Neural progenitor cell (in vitro differentiated cells): Measurements from ENCODE around the gene LCMT1. TPM values are rescaled to one million over a fixed set of nuclear protein-coding genes. Genes with fewer than 3 reads are reported as not detected.
"Not testable (repeated sequence)": the region's sequence is repeated elsewhere in the genome, so short reads cannot be mapped to it uniquely, and the experiment has no call there.

Source experiments
- DNase-seq: peaks from one replicate; pipeline ENCODE4 v3.0.0-alpha.2; 2016; ENCODE audit warnings: low spot score
- H2AFZ ChIP-seq: fragments of 200-600 bp; sonication (generic); replicated peaks from 2 replicates; pipeline ENCODE4 v1.6.1; 2016; ENCODE audit warnings: antibody characterized with exemption
- H3F3A ChIP-seq: fragments of 200-600 bp; sonication (generic); 2 replicates; pipeline ENCODE4 v1.6.1; 2016; ENCODE audit warnings: antibody characterized with exemption, low read depth
- H3K27ac ChIP-seq: fragments of 200-600 bp; sonication (generic); 2 replicates; pipeline ENCODE4 v1.5.1; 2016; ENCODE audit warnings: mild to moderate bottlenecking
- H3K27me3 ChIP-seq: fragments of 200-600 bp; sonication (generic); 2 replicates; pipeline ENCODE4 v1.6.1; 2016; ENCODE audit warnings: mild to moderate bottlenecking, moderate library complexity
- H3K36me3 ChIP-seq: fragments of 200-600 bp; sonication (generic); 2 replicates; pipeline ENCODE4 v1.5.1; 2016
- H3K4me1 ChIP-seq: fragments of 200-600 bp; sonication (generic); 2 replicates; pipeline ENCODE4 v1.6.1; 2016; ENCODE audit warnings: mixed run types
- H3K4me2 ChIP-seq: fragments of 200-600 bp; sonication (generic); 2 replicates; pipeline ENCODE4 v1.6.1; 2016
- H3K4me3 ChIP-seq: fragments of 200-600 bp; sonication (generic); 2 replicates; pipeline ENCODE4 v1.5.1; 2016
- H3K79me2 ChIP-seq: fragments of 200-600 bp; sonication (generic); 2 replicates; pipeline ENCODE4 v1.6.1; 2016; ENCODE audit warnings: low read depth
- H3K9ac ChIP-seq: fragments of 200-600 bp; sonication (generic); 2 replicates; pipeline ENCODE4 v1.6.1; 2016
- H3K9me3 ChIP-seq: fragments of 200-600 bp; sonication (generic); 2 replicates; pipeline ENCODE4 v1.5.1; 2016; ENCODE audit warnings: low read depth
- H4K20me1 ChIP-seq: fragments of 200-600 bp; sonication (generic); 2 replicates; pipeline ENCODE4 v1.6.1; 2016; ENCODE audit warnings: low read depth
- H3K27ac Mint-ChIP-seq: 3 replicates; pipeline ENCODE4 v1.8.0; 2021; ENCODE audit warnings: mixed read lengths
- H3K27me3 Mint-ChIP-seq: 2 replicates; pipeline ENCODE4 v1.8.0; 2022; ENCODE audit warnings: low read depth, mild to moderate bottlenecking, inconsistent platforms, moderate library complexity, mixed read lengths; ENCODE audit not compliant: insufficient read depth
- H3K36me3 Mint-ChIP-seq: 3 replicates; pipeline ENCODE4 v1.8.0; 2021; ENCODE audit warnings: mixed read lengths
- H3K4me1 Mint-ChIP-seq: 3 replicates; pipeline ENCODE4 v1.8.0; 2021; ENCODE audit warnings: mixed read lengths
- H3K4me3 Mint-ChIP-seq: 3 replicates; pipeline ENCODE4 v1.8.0; 2021; ENCODE audit warnings: mild to moderate bottlenecking, moderate library complexity, mixed read lengths
- H3K9me3 Mint-ChIP-seq: 3 replicates; pipeline ENCODE4 v1.8.0; 2020; ENCODE audit warnings: mixed read lengths
- EZH2 ChIP-seq: fragments of 200-600 bp; sonication (generic); IDR thresholded peaks from 2 replicates; pipeline ENCODE4 v1.6.1; 2017; ENCODE audit warnings: antibody characterized with exemption, mild to moderate bottlenecking, moderate library complexity
- EZH2phosphoT487 ChIP-seq: fragments of 200-600 bp; sonication (generic); IDR thresholded peaks from 2 replicates; pipeline ENCODE4 v1.6.1; 2017; ENCODE audit warnings: antibody characterized with exemption
- total RNA-seq: library from RNA; depleted of rRNA; stranded (reverse); fragments of >200 nt; gene quantifications from 2 replicates; pipeline ENCODE4 v1.2.3, GENCODE V29; 2015; ENCODE audit warnings: low replicate concordance
- TF ChIP-seq, protein P1 (sequence below): fragments of 200-600 bp; sonication (generic); IDR thresholded peaks from 2 replicates; pipeline ENCODE4 v1.5.1; 2017; ENCODE audit warnings: antibody characterized with exemption, mild to moderate bottlenecking

Gene LCMT1
- 69.0 and 73.4 TPM in 2 replicates for total RNA-seq

DNA sequence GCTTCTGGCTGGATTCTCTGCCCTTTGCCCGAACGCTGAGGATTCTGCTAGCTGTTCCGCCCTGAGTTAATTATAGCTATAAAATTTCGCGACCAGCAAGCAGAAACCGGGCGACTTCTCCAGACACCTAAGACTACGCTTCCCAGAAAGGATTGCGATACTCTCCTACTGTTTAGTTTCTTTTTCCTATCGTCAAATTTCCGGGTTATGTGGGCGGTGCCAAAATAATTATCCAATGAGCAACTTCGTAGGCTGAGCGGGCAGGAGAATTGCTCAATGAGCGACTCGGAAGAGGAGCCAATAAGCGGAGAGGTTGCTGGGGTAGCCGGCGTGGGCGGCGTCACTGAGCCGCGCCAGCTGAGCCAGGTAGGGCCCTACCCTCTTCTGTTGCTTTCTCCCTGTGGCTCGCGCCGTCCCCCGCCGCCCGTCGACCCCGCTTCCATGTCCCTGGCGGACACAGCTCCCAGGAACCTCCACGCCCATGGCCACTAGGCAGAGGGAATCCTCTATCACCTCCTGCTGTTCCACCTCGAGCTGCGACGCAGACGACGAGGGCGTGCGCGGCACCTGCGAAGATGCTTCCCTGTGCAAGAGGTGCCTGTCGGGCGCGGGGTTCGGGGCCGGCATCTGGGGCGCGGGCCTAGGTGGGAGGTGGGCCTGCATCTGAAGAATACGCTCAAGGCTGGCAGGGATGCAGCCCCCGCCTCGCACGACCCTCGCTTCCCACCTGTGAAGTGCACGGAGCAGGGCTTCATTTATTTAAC lies at the start of gene LCMT1:
LCMT1 (plus strand) TSS at position 340 of the 764 bp plus-strand sequence; CDS start at position 482, 142 bp downstream.
- H3K4me3 ChIP-seq, result peak within 1 kb of the TSS; percentile 93
- H3K79me2 ChIP-seq, result peaks cover 50% of the 10 kb centered on the region
- TF ChIP-seq, protein P1, sequence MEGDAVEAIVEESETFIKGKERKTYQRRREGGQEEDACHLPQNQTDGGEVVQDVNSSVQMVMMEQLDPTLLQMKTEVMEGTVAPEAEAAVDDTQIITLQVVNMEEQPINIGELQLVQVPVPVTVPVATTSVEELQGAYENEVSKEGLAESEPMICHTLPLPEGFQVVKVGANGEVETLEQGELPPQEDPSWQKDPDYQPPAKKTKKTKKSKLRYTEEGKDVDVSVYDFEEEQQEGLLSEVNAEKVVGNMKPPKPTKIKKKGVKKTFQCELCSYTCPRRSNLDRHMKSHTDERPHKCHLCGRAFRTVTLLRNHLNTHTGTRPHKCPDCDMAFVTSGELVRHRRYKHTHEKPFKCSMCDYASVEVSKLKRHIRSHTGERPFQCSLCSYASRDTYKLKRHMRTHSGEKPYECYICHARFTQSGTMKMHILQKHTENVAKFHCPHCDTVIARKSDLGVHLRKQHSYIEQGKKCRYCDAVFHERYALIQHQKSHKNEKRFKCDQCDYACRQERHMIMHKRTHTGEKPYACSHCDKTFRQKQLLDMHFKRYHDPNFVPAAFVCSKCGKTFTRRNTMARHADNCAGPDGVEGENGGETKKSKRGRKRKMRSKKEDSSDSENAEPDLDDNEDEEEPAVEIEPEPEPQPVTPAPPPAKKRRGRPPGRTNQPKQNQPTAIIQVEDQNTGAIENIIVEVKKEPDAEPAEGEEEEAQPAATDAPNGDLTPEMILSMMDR, result no peak
- TF ChIP-seq EZH2, result no peak
- TF ChIP-seq EZH2phosphoT487, result no peak
- no peaks in the 10 kb centered on the region for H3K27me3 ChIP-seq
- H3F3A ChIP-seq, result peaks cover 13% of the 10 kb centered on the region
- Mint-ChIP-seq H3K4me3 (peak within 1 kb of the TSS; percentile 86), H3K9me3 (no peaks in the 10 kb centered on the region), H3K4me1 (peaks cover 31% of the 10 kb centered on the region), H3K27ac (no peak within 1 kb of the TSS), H3K27me3 (peaks cover 4% of the 10 kb centered on the region), H3K36me3 (peaks cover 8% of the 10 kb centered on the region)
- DNase-seq, result peak; percentile 98
- no peaks in the 10 kb centered on the region for H3K36me3 ChIP-seq
- H3K9me3 ChIP-seq, result no peaks in the 10 kb centered on the region
- peak within 1 kb of the TSS; percentile 94 for H3K4me2 ChIP-seq
- H3K27ac ChIP-seq, result no peak within 1 kb of the TSS
- peak within 1 kb of the TSS; percentile 87 for H3K9ac ChIP-seq
- H4K20me1 ChIP-seq, result peaks cover 11% of the 10 kb centered on the region
- H3K4me1 ChIP-seq, result peaks cover 6% of the 10 kb centered on the region
- H2AFZ ChIP-seq, result peak within 1 kb of the TSS; percentile 93

DNA sequence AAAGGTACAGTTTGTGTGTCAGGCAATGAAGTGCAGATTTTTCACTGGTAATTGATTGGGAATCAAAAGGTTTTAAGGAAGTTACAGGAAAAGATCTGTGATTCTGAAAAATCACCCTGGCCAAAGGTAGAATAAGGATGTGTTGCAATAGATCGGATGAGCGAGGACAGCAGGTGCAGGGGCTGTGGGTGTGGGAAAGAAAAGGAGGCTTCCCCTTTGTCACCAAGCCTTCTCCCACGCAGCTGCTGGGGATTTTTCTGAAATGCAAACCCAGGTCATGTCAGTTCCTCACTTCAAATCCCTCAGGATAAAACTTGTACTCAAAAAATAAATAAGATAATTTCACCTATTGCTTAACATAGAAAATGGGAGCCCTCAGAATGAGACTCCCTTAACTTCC lies 48.4 kb upstream of the LCMT1 start:
- peaks cover 12% of the 10 kb centered on the region for H3K27me3 ChIP-seq
- no peaks in the 10 kb centered on the region for H3K9me3 ChIP-seq
- no peak overlapping the region for H3K27ac ChIP-seq
- Mint-ChIP-seq H3K27ac (no peak overlapping the region), H3K9me3 (peaks cover 3% of the 10 kb centered on the region), H3K4me1 (peaks cover 7% of the 10 kb centered on the region), H3K4me3 (no peak overlapping the region), H3K27me3 (peaks cover 9% of the 10 kb centered on the region), H3K36me3 (peaks cover 3% of the 10 kb centered on the region)
- H3K36me3 ChIP-seq, result no peaks in the 10 kb centered on the region
- H2AFZ ChIP-seq, result no peak overlapping the region
- no peaks in the 10 kb centered on the region for H4K20me1 ChIP-seq
- no peak overlapping the region for H3K9ac ChIP-seq
- no peak overlapping the region for H3K4me2 ChIP-seq
- H3F3A ChIP-seq, result no peaks in the 10 kb centered on the region
- no peak for DNase-seq
- H3K79me2 ChIP-seq, result no peaks in the 10 kb centered on the region
- H3K4me1 ChIP-seq, result no peaks in the 10 kb centered on the region
- no peak overlapping the region for H3K4me3 ChIP-seq
- TF ChIP-seq EZH2phosphoT487 (no peak), EZH2 (no peak)
- TF ChIP-seq, protein P1, result no peak

DNA sequence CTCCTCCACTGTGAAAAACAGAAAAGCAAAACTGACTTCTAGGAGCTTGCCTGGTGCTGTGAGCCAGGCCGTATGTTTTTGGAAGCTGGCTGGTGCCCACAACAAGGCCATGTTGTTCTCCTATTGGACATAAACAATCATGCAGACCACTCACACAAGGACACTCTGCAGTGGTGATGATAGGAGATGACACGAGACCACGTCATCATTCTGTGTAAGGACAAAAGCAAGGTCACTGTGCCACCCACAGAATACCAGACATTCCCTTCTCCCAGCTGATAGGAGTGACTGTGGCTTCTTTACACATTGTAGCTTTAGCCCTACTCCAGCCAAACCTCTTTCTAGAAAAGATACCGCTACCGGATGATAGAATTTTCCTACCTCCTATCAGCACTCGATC lies 47.7 kb upstream of the LCMT1 start:
- no peaks in the 10 kb centered on the region for H3K9me3 ChIP-seq
- no peaks in the 10 kb centered on the region for H3K4me1 ChIP-seq
- Mint-ChIP-seq H3K9me3 (peaks cover 3% of the 10 kb centered on the region), H3K4me3 (no peak overlapping the region), H3K27ac (no peak overlapping the region), H3K36me3 (peaks cover 3% of the 10 kb centered on the region), H3K27me3 (peaks cover 9% of the 10 kb centered on the region), H3K4me1 (peaks cover 7% of the 10 kb centered on the region)
- H3F3A ChIP-seq, result no peaks in the 10 kb centered on the region
- peaks cover 19% of the 10 kb centered on the region for H3K27me3 ChIP-seq
- no peak for DNase-seq
- no peak overlapping the region for H3K4me3 ChIP-seq
- TF ChIP-seq EZH2phosphoT487, result no peak
- TF ChIP-seq, protein P1, result no peak
- no peak for TF ChIP-seq EZH2
- H3K9ac ChIP-seq, result no peak overlapping the region
- H4K20me1 ChIP-seq, result no peaks in the 10 kb centered on the region
- H3K4me2 ChIP-seq, result no peak overlapping the region
- H3K27ac ChIP-seq, result no peak overlapping the region
- no peaks in the 10 kb centered on the region for H3K79me2 ChIP-seq
- no peak overlapping the region for H2AFZ ChIP-seq
- no peaks in the 10 kb centered on the region for H3K36me3 ChIP-seq

DNA sequence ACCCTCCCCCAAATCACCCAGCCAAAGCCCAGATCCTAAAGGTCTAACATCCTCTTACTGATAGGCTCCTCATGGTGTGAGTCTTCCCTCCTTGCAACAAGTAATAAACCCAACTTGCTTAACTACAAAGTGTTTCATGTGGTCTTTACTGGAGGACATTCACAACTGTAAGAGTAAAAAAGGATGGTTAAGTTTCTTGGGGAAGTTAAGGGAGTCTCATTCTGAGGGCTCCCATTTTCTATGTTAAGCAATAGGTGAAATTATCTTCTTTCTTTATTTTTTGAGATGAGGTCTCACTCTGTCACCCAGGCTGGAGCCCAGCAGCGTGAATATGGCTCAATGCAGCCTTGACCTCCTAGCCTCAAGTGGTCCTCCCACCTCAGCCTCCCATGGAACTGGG lies 47.3 kb upstream of the LCMT1 start:
- not testable (repeated sequence) for H3K27ac Mint-ChIP-seq, H2AFZ ChIP-seq, H3K9me3 Mint-ChIP-seq, H3K4me3 Mint-ChIP-seq, H3K9ac ChIP-seq, H3K4me1 ChIP-seq, H3K9me3 ChIP-seq, H4K20me1 ChIP-seq, H3K36me3 ChIP-seq, H3K27me3 Mint-ChIP-seq, H3K79me2 ChIP-seq, DNase-seq, H3K4me2 ChIP-seq, H3K27ac ChIP-seq, H3K4me3 ChIP-seq, H3K36me3 Mint-ChIP-seq, H3K4me1 Mint-ChIP-seq, H3F3A ChIP-seq
- H3K27me3 ChIP-seq, result peaks cover 24% of the 10 kb centered on the region
